H9 (cell line): ENCODE results near the gene MGAT5. TPM values are rescaled to one million over a fixed set of nuclear protein-coding genes. Genes with fewer than 3 reads are reported as not detected.

Experiments used
- DNase-seq: peaks from one replicate; pipeline ENCODE4 v3.0.0-alpha.2; 2017
- H2AFZ ChIP-seq: one replicate; pipeline ENCODE4 v1.6.1; 2013; ENCODE audit warnings: mild to moderate bottlenecking, low read length, control low read depth, moderate library complexity
- H2AK5ac ChIP-seq: 2 replicates; pipeline ENCODE4 v1.6.1; 2013; ENCODE audit warnings: low read length, control low read depth, mixed read lengths; ENCODE audit not compliant: insufficient read length
- H2BK120ac ChIP-seq: one replicate; pipeline ENCODE4 v1.6.1; 2013; ENCODE audit warnings: low read depth, mild to moderate bottlenecking, low read length, control low read depth, inconsistent platforms; ENCODE audit not compliant: poor library complexity, severe bottlenecking
- H2BK12ac ChIP-seq: 2 replicates; pipeline ENCODE4 v1.6.1; 2013; ENCODE audit warnings: low read length, control low read depth, mixed read lengths, low read depth; ENCODE audit not compliant: insufficient read length
- H2BK15ac ChIP-seq: 2 replicates; pipeline ENCODE4 v1.6.1; 2013; ENCODE audit warnings: low read depth, low read length, control low read depth
- H2BK20ac ChIP-seq: one replicate; pipeline ENCODE4 v1.6.1; 2013; ENCODE audit warnings: low read depth, mild to moderate bottlenecking, low read length, control low read depth, inconsistent platforms; ENCODE audit not compliant: poor library complexity, severe bottlenecking
- H2BK5ac ChIP-seq: 2 replicates; pipeline ENCODE4 v1.6.1; 2013; ENCODE audit warnings: low read length, control low read depth, mixed read lengths; ENCODE audit not compliant: insufficient read length
- H3K14ac ChIP-seq: 2 replicates; pipeline ENCODE4 v1.6.1; 2013; ENCODE audit warnings: low read length, control low read depth; ENCODE audit not compliant: insufficient read depth
- H3K18ac ChIP-seq: 2 replicates; pipeline ENCODE4 v1.6.1; 2013; ENCODE audit warnings: low read depth, mild to moderate bottlenecking, mixed read lengths, low read length, control low read depth; ENCODE audit not compliant: insufficient read length
- H3K23ac ChIP-seq: 2 replicates; pipeline ENCODE4 v1.6.1; 2013; ENCODE audit warnings: low read length, control low read depth, mixed read lengths, low read depth; ENCODE audit not compliant: insufficient read length
- H3K23me2 ChIP-seq: 2 replicates; pipeline ENCODE4 v1.6.1; 2013; ENCODE audit warnings: low read depth, mild to moderate bottlenecking, mixed read lengths, low read length, control low read depth; ENCODE audit not compliant: insufficient read length, poor library complexity, severe bottlenecking
- H3K27ac ChIP-seq: 2 replicates; pipeline ENCODE4 v1.5.1; 2013; ENCODE audit warnings: low read length, control low read depth, mixed read lengths, low read depth; ENCODE audit not compliant: insufficient read length
- H3K27me3 ChIP-seq: 2 replicates; pipeline ENCODE4 v1.6.1; 2013; ENCODE audit warnings: low read length, control low read depth, inconsistent platforms; ENCODE audit not compliant: insufficient read depth
- H3K4ac ChIP-seq: 2 replicates; pipeline ENCODE4 v1.6.1; 2013; ENCODE audit warnings: low read depth, mild to moderate bottlenecking, control low read depth, inconsistent platforms, low read length, moderate library complexity
- H3K4me1 ChIP-seq: 2 replicates; pipeline ENCODE4 v1.6.1; 2013; ENCODE audit warnings: low read length, control low read depth, inconsistent platforms; ENCODE audit not compliant: insufficient read depth
- H3K4me2 ChIP-seq: 2 replicates; pipeline ENCODE4 v1.6.1; 2013; ENCODE audit warnings: low read length, control low read depth, mixed read lengths; ENCODE audit not compliant: insufficient read length, insufficient read depth
- H3K56ac ChIP-seq: 2 replicates; pipeline ENCODE4 v1.6.1; 2013; ENCODE audit warnings: low read depth, mild to moderate bottlenecking, mixed read lengths, low read length, control low read depth; ENCODE audit not compliant: insufficient read length
- H3K79me1 ChIP-seq: 2 replicates; pipeline ENCODE4 v1.6.1; 2013; ENCODE audit warnings: low read depth, mild to moderate bottlenecking, moderate library complexity, low read length, control low read depth, inconsistent platforms; ENCODE audit not compliant: insufficient read depth, poor library complexity, severe bottlenecking
- H3K79me2 ChIP-seq: 2 replicates; pipeline ENCODE4 v1.6.1; 2013; ENCODE audit warnings: low read length, control low read depth, inconsistent platforms; ENCODE audit not compliant: insufficient read depth
- H3K9ac ChIP-seq: 2 replicates; pipeline ENCODE4 v1.6.1; 2013; ENCODE audit warnings: low read length, control low read depth, mixed read lengths; ENCODE audit not compliant: insufficient read length; ENCODE audit errors: extremely low read depth
- H3K9me3 ChIP-seq: one replicate; pipeline ENCODE4 v1.6.1; 2013; ENCODE audit warnings: low read depth, low read length, inconsistent platforms; ENCODE audit not compliant: control insufficient read depth
- H3T11ph ChIP-seq: one replicate; pipeline ENCODE4 v1.6.1; 2013; ENCODE audit warnings: mild to moderate bottlenecking, low read length, control low read depth, inconsistent platforms
- H4K20me1 ChIP-seq: one replicate; pipeline ENCODE4 v1.6.1; 2013; ENCODE audit not compliant: control insufficient read depth, insufficient read length, insufficient read depth
- H4K5ac ChIP-seq: 2 replicates; pipeline ENCODE4 v1.6.1; 2013; ENCODE audit warnings: low read depth, mild to moderate bottlenecking, mixed read lengths, low read length, control low read depth; ENCODE audit not compliant: insufficient read length
- H4K8ac ChIP-seq: replicated peaks from 2 replicates; pipeline ENCODE4 v1.6.1; 2013; ENCODE audit warnings: low read length, control low read depth, mixed read lengths, low read depth; ENCODE audit not compliant: insufficient read length
- H4K91ac ChIP-seq: 2 replicates; pipeline ENCODE4 v1.6.1; 2013; ENCODE audit warnings: low read depth, mild to moderate bottlenecking, moderate library complexity, mixed read lengths, low read length, control low read depth; ENCODE audit not compliant: insufficient read length
- H3K27ac Mint-ChIP-seq, 3 experiments: 2 replicates in 2 of 3; 3 replicates in 1 of 3; pipeline ENCODE4 v1.8.0; 2020 to 2021; ENCODE audit warnings: mixed read lengths in 3 of 3, mild to moderate bottlenecking in 1 of 3, moderate library complexity in 1 of 3
- H3K27me3 Mint-ChIP-seq: 2 replicates; pipeline ENCODE4 v1.8.0; 2021; ENCODE audit warnings: low read depth, mild to moderate bottlenecking, moderate library complexity, mixed read lengths
- H3K36me3 Mint-ChIP-seq, 3 experiments: 2 replicates in 2 of 3; 3 replicates in 1 of 3; pipeline ENCODE4 v1.8.0; 2020 to 2021; ENCODE audit warnings: low read depth in 3 of 3, mixed read lengths in 3 of 3; ENCODE audit not compliant: insufficient read depth in 1 of 3
- H3K4me1 Mint-ChIP-seq, 2 experiments: 2 replicates each; pipeline ENCODE4 v1.8.0; 2020; ENCODE audit warnings: mixed read lengths in 2 of 2
- H3K4me3 Mint-ChIP-seq, 2 experiments: 2 replicates in 1 of 2; 3 replicates in 1 of 2; pipeline ENCODE4 v1.8.0; 2020 to 2021; ENCODE audit warnings: mild to moderate bottlenecking in 2 of 2, mixed read lengths in 2 of 2, moderate library complexity in 1 of 2
- H3K9me3 Mint-ChIP-seq, 2 experiments: 2 replicates in 1 of 2; 3 replicates in 1 of 2; pipeline ENCODE4 v1.8.0; 2020; ENCODE audit warnings: mild to moderate bottlenecking in 2 of 2, mixed read lengths in 2 of 2, moderate library complexity in 1 of 2
- WGBS: extraction: QIAGEN DNeasy Blood & Tissue Kit; methylation state at CpG from one replicate; pipeline ENCODE4 v1.1.7; 2013; ENCODE audit warnings: missing lambda C conversion rate, low lambda C conversion rate, mixed read lengths; ENCODE audit not compliant: insufficient read length; ENCODE audit errors: extremely low coverage; 5-methylcytosine and 5-hydroxymethylcytosine counted together
- total RNA-seq: library from RNA; stranded (reverse); gene quantifications from 2 replicates; pipeline ENCODE4 v1.2.1, GENCODE V29; 2021
- TF ChIP-seq, protein P1 (sequence below): fragments of 200-600 bp; sonication (generic); conservative IDR thresholded peaks from 3 replicates; pipeline ENCODE4 v1.8.0; 2021; ENCODE audit warnings: antibody characterized with exemption, mild to moderate bottlenecking

The MGAT5 gene
- total RNA-seq, 1 experiment from 2014 or later, result 25.7 TPM

DNA sequence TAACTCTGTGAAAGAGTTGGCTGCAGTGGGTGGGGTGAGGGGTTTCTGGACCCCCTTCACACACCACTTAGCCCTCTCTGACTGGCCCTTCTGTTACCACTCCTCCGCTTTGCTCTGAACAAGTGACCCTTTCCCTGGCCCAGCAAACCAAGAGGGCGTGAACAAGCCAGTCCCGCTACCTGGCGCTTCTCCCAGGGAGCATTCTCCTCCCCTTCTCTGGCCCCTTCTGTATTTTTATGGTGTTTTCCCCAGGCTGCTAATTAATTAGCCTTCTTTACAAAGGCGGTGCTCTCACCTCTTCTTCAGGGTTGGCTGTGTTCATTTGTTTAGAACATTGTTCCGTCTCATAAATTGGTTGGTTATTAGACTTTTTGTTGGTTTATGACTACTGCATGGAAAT is 180.1 kb downstream of the MGAT5 start:
- Mint-ChIP-seq H3K9me3 (no peaks in the 10 kb centered on the region), H3K27me3 (peaks cover 79% of the 10 kb centered on the region), H3K36me3 (peaks cover 2 to 31% (median 10%) of the 10 kb centered on the region in 3 experiments; a peak in 6 of 7 replicates), H3K4me3 (no peak overlapping the region), H3K27ac (no peak overlapping the region), H3K4me1 (peaks cover 15 to 24% of the 10 kb centered on the region in 2 experiments)
- H3K56ac ChIP-seq, result no peak overlapping the region
- H3K27me3 ChIP-seq, result peaks cover 13% of the 10 kb centered on the region
- no peak overlapping the region for H3K4ac ChIP-seq
- H2BK120ac ChIP-seq, result no peak overlapping the region
- no peak overlapping the region for H3K23ac ChIP-seq
- H3K18ac ChIP-seq, result no peak overlapping the region
- H3K79me2 ChIP-seq, result no peaks in the 10 kb centered on the region
- no peak overlapping the region for H2BK12ac ChIP-seq
- peaks cover 2% of the 10 kb centered on the region; the same call in 1 of the 2 replicates for H3K4me1 ChIP-seq
- no peaks in the 10 kb centered on the region for H3K79me1 ChIP-seq
- no CpG with 5 or more reads among the region's 6 CpGs for WGBS
- H2AK5ac ChIP-seq, result no peak overlapping the region
- TF ChIP-seq, protein P1, sequence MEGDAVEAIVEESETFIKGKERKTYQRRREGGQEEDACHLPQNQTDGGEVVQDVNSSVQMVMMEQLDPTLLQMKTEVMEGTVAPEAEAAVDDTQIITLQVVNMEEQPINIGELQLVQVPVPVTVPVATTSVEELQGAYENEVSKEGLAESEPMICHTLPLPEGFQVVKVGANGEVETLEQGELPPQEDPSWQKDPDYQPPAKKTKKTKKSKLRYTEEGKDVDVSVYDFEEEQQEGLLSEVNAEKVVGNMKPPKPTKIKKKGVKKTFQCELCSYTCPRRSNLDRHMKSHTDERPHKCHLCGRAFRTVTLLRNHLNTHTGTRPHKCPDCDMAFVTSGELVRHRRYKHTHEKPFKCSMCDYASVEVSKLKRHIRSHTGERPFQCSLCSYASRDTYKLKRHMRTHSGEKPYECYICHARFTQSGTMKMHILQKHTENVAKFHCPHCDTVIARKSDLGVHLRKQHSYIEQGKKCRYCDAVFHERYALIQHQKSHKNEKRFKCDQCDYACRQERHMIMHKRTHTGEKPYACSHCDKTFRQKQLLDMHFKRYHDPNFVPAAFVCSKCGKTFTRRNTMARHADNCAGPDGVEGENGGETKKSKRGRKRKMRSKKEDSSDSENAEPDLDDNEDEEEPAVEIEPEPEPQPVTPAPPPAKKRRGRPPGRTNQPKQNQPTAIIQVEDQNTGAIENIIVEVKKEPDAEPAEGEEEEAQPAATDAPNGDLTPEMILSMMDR, result no peak
- no peaks in the 10 kb centered on the region for H3K23me2 ChIP-seq
- no peak overlapping the region for H4K91ac ChIP-seq
- H4K20me1 ChIP-seq, result peaks cover 2% of the 10 kb centered on the region
- H2BK15ac ChIP-seq, result no peak overlapping the region
- no peak overlapping the region for H4K8ac ChIP-seq
- H3K14ac ChIP-seq, result no peak overlapping the region
- H2AFZ ChIP-seq, result no peak overlapping the region
- H3K9me3 ChIP-seq, result no peaks in the 10 kb centered on the region
- DNase-seq, result no peak
- no peak overlapping the region for H4K5ac ChIP-seq
- no peak overlapping the region for H3K4me2 ChIP-seq
- H3T11ph ChIP-seq, result no peak overlapping the region
- no peak overlapping the region for H2BK20ac ChIP-seq
- no peak overlapping the region for H3K9ac ChIP-seq
- H2BK5ac ChIP-seq, result no peak overlapping the region
- no peak overlapping the region for H3K27ac ChIP-seq
